WTC11 (cell line): ENCODE results near the gene BCORL1. TPM values are rescaled to one million over a fixed set of nuclear protein-coding genes. Genes with fewer than 3 reads are reported as not detected.

Experiments
- ATAC-seq: fragments of 200-7000 bp; cut with Tn5 transposase; 2 replicates; pipeline ENCODE4 v1.10.0; 2021; ENCODE audit warnings: mild to moderate bottlenecking, moderate library complexity
- CTCF ChIA-PET: fragments of 300-600 bp; sonication (Branson Sonifier 250); formaldehyde crosslinking; loops from one replicate; lab custom pipeline; 2021; ENCODE audit warnings: antibody characterized with exemption; lab: Charles Lee
- POLR2A ChIA-PET: fragments of 350-600 bp; sonication (Branson Sonifier 250); formaldehyde crosslinking; loops from one replicate; lab custom pipeline; 2021; ENCODE audit warnings: antibody characterized with exemption; lab: Charles Lee
- DNase-seq: peaks from one replicate; pipeline ENCODE4 v3.0.0; 2021; ENCODE audit warnings: low spot score
- H3K27ac Mint-ChIP-seq: 2 replicates; pipeline ENCODE4 v1.8.0; 2021; ENCODE audit warnings: mixed read lengths
- H3K27me3 Mint-ChIP-seq: 2 replicates; pipeline ENCODE4 v1.8.0; 2021; ENCODE audit warnings: low read depth, mild to moderate bottlenecking, moderate library complexity, mixed read lengths
- H3K36me3 Mint-ChIP-seq: 2 replicates; pipeline ENCODE4 v1.8.0; 2021; ENCODE audit warnings: mixed read lengths
- H3K4me1 Mint-ChIP-seq: 2 replicates; pipeline ENCODE4 v1.8.0; 2022; ENCODE audit warnings: mixed read lengths
- H3K4me3 Mint-ChIP-seq: 2 replicates; pipeline ENCODE4 v1.8.0; 2021; ENCODE audit warnings: mild to moderate bottlenecking, moderate library complexity, mixed read lengths
- H3K9me3 Mint-ChIP-seq: 2 replicates; pipeline ENCODE4 v1.8.0; 2021; ENCODE audit warnings: mixed read lengths
- CREB1 ChIP-seq: sonication (generic); formaldehyde crosslinking; IDR thresholded peaks from 2 replicates; pipeline ENCODE4 v1.8.0; 2023; ENCODE audit warnings: mild to moderate bottlenecking, missing genetic modification reagents
- ESRRA ChIP-seq: sonication (generic); formaldehyde crosslinking; IDR thresholded peaks from 2 replicates; pipeline ENCODE4 v1.8.1; 2022; ENCODE audit warnings: mild to moderate bottlenecking, missing genetic modification reagents, borderline replicate concordance
- FOXK1 ChIP-seq: sonication (generic); formaldehyde crosslinking; IDR thresholded peaks from 2 replicates; pipeline ENCODE4 v1.8.0; 2022; ENCODE audit warnings: mild to moderate bottlenecking, moderate library complexity, missing genetic modification reagents
- GRHL2 ChIP-seq: fragments of 250-450 bp; sonication (Bioruptor Pico); IDR thresholded peaks from 2 replicates; pipeline ENCODE4 v1.8.0; 2022; ENCODE audit warnings: mild to moderate bottlenecking, moderate library complexity; ENCODE audit not compliant: insufficient replicate concordance, severe bottlenecking
- IRF2 ChIP-seq: sonication (generic); formaldehyde crosslinking; IDR thresholded peaks from 2 replicates; pipeline ENCODE4 v1.8.0; 2022; ENCODE audit warnings: low read depth, missing genetic modification reagents, borderline replicate concordance
- JUN ChIP-seq: sonication (generic); formaldehyde crosslinking; IDR thresholded peaks from 2 replicates; pipeline ENCODE4 v1.8.0; 2023; ENCODE audit warnings: mild to moderate bottlenecking, missing genetic modification reagents
- total RNA-seq: library from RNA; stranded (reverse); gene quantifications from 3 replicates; pipeline ENCODE4 v1.2.3, GENCODE V29; 2021
- TF ChIP-seq, protein P1 (sequence below): sonication (generic); formaldehyde crosslinking; conservative IDR thresholded peaks from 2 replicates; pipeline ENCODE4 v1.8.1; 2023; ENCODE audit warnings: mild to moderate bottlenecking, low read depth, missing genetic modification reagents, moderate library complexity
- TF ChIP-seq, protein P2 (sequence below): fragments of 200-600 bp; IDR thresholded peaks from 2 replicates; pipeline ENCODE4 v1.8.0; 2022; ENCODE audit warnings: antibody characterized with exemption
- TF ChIP-seq, protein P3 (sequence below): sonication (generic); formaldehyde crosslinking; IDR thresholded peaks from 2 replicates; pipeline ENCODE4 v1.8.1; 2023; ENCODE audit warnings: mild to moderate bottlenecking, missing genetic modification reagents
- TF ChIP-seq, protein P4 (sequence below): fragments of 250-450 bp; sonication (Bioruptor Pico); IDR thresholded peaks from 2 replicates; pipeline ENCODE4 v1.9.0; 2021; ENCODE audit warnings: mild to moderate bottlenecking, borderline replicate concordance

Gene BCORL1
- total RNA-seq, 1 experiment from 2014 or later = 12.0 TPM

DNA sequence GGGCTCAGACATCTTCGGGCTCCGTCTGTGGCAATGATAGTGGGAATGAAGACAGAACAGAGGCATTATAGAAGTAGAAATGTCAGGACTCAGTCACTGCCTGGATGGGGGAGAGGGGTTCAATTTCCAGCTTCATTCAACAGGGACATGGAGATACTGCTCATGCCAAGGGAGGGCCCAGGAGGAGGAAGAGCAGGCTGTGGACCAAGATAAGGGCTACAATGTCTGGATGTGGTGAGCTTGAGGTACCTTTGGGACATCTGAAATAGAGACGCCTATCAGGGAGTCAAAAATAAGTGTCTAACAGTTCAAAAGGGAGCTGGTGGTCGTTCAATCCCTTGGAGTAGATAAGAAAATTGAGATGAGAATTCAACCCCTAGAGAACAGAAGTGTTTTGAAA lies 93.3 kb downstream of the BCORL1 start (continued):
- TF ChIP-seq, protein P1, sequence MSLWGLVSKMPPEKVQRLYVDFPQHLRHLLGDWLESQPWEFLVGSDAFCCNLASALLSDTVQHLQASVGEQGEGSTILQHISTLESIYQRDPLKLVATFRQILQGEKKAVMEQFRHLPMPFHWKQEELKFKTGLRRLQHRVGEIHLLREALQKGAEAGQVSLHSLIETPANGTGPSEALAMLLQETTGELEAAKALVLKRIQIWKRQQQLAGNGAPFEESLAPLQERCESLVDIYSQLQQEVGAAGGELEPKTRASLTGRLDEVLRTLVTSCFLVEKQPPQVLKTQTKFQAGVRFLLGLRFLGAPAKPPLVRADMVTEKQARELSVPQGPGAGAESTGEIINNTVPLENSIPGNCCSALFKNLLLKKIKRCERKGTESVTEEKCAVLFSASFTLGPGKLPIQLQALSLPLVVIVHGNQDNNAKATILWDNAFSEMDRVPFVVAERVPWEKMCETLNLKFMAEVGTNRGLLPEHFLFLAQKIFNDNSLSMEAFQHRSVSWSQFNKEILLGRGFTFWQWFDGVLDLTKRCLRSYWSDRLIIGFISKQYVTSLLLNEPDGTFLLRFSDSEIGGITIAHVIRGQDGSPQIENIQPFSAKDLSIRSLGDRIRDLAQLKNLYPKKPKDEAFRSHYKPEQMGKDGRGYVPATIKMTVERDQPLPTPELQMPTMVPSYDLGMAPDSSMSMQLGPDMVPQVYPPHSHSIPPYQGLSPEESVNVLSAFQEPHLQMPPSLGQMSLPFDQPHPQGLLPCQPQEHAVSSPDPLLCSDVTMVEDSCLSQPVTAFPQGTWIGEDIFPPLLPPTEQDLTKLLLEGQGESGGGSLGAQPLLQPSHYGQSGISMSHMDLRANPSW (CRISPR knock-in tag) = no peak
- TF ChIP-seq FOXK1 (no peak), CREB1 (CRISPR knock-in tag) (no peak)
- TF ChIP-seq, all 79 proteins: peak for 0

DNA sequence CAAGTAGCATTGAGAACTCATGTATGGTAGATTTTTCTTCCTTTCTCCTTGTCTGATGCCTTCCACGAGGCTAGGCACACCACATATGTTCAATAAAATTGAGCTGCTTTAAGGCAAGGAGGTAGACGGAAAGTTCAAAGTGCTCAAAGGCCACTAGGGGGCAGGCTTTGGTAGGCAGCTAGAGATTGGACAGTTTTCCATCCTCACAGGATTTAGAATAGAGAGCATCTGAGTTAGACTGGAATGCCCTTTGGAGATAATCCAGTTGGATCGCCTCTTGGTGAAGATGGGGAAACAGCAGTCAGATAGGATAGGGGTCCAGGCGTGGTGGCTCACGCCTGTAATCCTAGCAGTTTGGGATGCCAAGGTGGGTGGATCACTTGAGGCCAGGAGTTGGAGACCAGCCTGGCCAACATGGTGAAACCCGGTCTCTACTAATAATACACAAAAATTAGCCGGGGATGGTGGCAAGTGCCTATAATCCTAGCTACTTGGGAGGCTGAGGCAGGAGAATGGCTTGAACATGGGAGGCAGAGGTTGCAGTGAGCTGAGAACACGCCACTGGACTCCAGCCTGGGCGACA lies 97.5 kb downstream of the BCORL1 start:
- H3K4me1 Mint-ChIP-seq = peaks cover 15% of the 10 kb centered on the region
- no peak overlapping the region for H3K27ac Mint-ChIP-seq
- CTCF ChIA-PET = interaction anchor here (0.6 to 2.7 kb wide), 26 partner anchors 9 to 479 kb away, joined by 3 to 25 read pairs (median 4); partner anchors contain the start of genes ELF4 and RAB33A
- ATAC-seq = peak; percentile 65
- no peaks in the 10 kb centered on the region for H3K9me3 Mint-ChIP-seq
- no peak for TF ChIP-seq ESRRA
- TF ChIP-seq, protein P2, sequence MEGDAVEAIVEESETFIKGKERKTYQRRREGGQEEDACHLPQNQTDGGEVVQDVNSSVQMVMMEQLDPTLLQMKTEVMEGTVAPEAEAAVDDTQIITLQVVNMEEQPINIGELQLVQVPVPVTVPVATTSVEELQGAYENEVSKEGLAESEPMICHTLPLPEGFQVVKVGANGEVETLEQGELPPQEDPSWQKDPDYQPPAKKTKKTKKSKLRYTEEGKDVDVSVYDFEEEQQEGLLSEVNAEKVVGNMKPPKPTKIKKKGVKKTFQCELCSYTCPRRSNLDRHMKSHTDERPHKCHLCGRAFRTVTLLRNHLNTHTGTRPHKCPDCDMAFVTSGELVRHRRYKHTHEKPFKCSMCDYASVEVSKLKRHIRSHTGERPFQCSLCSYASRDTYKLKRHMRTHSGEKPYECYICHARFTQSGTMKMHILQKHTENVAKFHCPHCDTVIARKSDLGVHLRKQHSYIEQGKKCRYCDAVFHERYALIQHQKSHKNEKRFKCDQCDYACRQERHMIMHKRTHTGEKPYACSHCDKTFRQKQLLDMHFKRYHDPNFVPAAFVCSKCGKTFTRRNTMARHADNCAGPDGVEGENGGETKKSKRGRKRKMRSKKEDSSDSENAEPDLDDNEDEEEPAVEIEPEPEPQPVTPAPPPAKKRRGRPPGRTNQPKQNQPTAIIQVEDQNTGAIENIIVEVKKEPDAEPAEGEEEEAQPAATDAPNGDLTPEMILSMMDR = peak; percentile 53
- TF ChIP-seq, all 79 proteins: peak for 1
- DNase-seq = peak; percentile 52
- Mint-ChIP-seq H3K36me3 (no peaks in the 10 kb centered on the region), H3K27me3 (no peaks in the 10 kb centered on the region), H3K4me3 (no peak overlapping the region)
- POLR2A ChIA-PET = interaction anchor here (0.7 kb wide), 1 partner anchor 174 kb away, joined by 3 read pairs; the partner anchor contains the start of gene UTP14A

DNA sequence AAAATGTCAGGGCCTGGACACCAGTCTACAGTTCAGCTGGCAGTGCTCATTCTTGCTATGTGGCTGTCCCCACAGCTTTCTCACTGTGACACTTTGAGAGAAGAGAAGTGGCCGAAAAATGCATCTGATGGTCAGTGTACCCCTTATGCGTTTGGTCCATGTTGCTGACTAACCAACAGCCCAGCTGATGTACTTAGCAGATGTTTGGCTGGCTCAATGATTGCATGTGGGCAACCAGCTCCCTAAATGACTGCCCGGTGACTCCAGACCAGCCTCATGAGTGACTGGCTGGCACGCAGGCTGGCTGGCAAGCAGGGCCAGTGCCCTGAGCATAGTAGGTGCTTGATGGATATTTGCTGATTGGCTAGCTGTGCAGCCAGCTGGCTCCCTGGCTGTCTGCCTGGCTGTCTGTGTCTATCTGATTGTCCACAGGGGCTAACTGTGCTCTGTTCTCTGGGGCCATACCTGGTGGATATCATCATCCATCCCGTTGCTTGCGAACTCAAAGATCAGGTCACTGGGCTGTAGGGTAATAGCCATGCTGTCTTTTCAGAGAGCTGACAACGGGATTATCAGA lies 98.4 kb downstream of the BCORL1 start:
- H3K36me3 Mint-ChIP-seq = no peaks in the 10 kb centered on the region
- H3K27me3 Mint-ChIP-seq = no peaks in the 10 kb centered on the region
- no peak overlapping the region for H3K27ac Mint-ChIP-seq
- TF ChIP-seq, protein P3, sequence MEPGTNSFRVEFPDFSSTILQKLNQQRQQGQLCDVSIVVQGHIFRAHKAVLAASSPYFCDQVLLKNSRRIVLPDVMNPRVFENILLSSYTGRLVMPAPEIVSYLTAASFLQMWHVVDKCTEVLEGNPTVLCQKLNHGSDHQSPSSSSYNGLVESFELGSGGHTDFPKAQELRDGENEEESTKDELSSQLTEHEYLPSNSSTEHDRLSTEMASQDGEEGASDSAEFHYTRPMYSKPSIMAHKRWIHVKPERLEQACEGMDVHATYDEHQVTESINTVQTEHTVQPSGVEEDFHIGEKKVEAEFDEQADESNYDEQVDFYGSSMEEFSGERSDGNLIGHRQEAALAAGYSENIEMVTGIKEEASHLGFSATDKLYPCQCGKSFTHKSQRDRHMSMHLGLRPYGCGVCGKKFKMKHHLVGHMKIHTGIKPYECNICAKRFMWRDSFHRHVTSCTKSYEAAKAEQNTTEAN (CRISPR knock-in tag) = no peak
- TF ChIP-seq GRHL2 (CRISPR knock-in tag) (no peak), IRF2 (CRISPR knock-in tag) (no peak), JUN (CRISPR knock-in tag) (no peak)
- TF ChIP-seq, protein P4, sequence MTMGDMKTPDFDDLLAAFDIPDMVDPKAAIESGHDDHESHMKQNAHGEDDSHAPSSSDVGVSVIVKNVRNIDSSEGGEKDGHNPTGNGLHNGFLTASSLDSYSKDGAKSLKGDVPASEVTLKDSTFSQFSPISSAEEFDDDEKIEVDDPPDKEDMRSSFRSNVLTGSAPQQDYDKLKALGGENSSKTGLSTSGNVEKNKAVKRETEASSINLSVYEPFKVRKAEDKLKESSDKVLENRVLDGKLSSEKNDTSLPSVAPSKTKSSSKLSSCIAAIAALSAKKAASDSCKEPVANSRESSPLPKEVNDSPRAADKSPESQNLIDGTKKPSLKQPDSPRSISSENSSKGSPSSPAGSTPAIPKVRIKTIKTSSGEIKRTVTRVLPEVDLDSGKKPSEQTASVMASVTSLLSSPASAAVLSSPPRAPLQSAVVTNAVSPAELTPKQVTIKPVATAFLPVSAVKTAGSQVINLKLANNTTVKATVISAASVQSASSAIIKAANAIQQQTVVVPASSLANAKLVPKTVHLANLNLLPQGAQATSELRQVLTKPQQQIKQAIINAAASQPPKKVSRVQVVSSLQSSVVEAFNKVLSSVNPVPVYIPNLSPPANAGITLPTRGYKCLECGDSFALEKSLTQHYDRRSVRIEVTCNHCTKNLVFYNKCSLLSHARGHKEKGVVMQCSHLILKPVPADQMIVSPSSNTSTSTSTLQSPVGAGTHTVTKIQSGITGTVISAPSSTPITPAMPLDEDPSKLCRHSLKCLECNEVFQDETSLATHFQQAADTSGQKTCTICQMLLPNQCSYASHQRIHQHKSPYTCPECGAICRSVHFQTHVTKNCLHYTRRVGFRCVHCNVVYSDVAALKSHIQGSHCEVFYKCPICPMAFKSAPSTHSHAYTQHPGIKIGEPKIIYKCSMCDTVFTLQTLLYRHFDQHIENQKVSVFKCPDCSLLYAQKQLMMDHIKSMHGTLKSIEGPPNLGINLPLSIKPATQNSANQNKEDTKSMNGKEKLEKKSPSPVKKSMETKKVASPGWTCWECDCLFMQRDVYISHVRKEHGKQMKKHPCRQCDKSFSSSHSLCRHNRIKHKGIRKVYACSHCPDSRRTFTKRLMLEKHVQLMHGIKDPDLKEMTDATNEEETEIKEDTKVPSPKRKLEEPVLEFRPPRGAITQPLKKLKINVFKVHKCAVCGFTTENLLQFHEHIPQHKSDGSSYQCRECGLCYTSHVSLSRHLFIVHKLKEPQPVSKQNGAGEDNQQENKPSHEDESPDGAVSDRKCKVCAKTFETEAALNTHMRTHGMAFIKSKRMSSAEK (CRISPR knock-in tag) = no peak
- DNase-seq (no peak), ATAC-seq (no peak)
- POLR2A ChIA-PET = interaction anchor here (0.5 kb wide), 1 partner anchor 40 kb away, joined by 4 read pairs; no protein-coding TSS in a partner anchor
- H3K9me3 Mint-ChIP-seq = no peaks in the 10 kb centered on the region
- H3K4me1 Mint-ChIP-seq = peaks cover 15% of the 10 kb centered on the region
- H3K4me3 Mint-ChIP-seq = no peak overlapping the region
- CTCF ChIA-PET = interaction anchor here (1.2 to 2.7 kb wide), 6 partner anchors 16 to 480 kb away, joined by 4 to 21 read pairs (median 8); no protein-coding TSS in a partner anchor
